GM10847 (cell line): ENCODE results near the gene WSB2.

ENCODE experiments used
- POLR2A ChIP-seq: IDR thresholded peaks from 2 replicates; pipeline ENCODE4 v1.6.1; 2011; ENCODE audit not compliant: insufficient read length; ENCODE audit errors: extremely low read depth

WSB2 gene

GRCh38 chr12:117986705-117987469, 74.1 kb downstream of the WSB2 start:
- no peak for TF ChIP-seq POLR2A

DNA sequence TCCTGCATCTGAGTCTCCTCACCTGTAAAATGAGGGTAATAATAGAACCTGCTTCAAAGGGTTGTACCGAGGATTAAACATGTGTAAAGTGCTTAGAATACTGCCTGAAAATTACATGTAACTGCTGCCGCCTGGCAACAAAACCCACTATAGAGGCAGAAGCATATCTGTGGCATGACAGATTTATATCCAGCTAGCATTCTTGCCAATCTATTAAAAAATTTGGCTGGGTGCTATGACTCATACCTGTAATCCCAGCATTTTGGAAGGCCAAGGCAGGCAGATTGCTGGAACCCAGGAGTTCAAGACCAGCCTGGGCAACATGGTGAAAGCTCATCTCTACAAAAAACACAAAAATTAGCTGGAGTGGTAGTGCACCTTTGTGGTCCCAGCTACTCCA, 75.8 kb downstream of the WSB2 start:
- no peak for TF ChIP-seq POLR2A
